NCI-H2171 treated with DMSO at 0.1 percent for 48 hours (cell line): ENCODE measurements around the gene STON2.

Source experiments
- DNase-seq: peaks from one replicate; lab custom pipeline; 2025; lab: John Stamatoyannopoulos, UW

The STON2 gene

GRCh38 chr14:81332725-81333124, 67.4 kb downstream of the STON2 start:
- DNase-seq, result no peak

GRCh38 chr14:81331229-81332021, 68.7 kb downstream of the STON2 start:
- no peak for DNase-seq

GRCh38 chr14:81330619-81331122, 69.5 kb downstream of the STON2 start:
- DNase-seq, result no peak

GRCh38 chr14:81329640-81330381, 70.3 kb downstream of the STON2 start:
- DNase-seq, result peak; percentile 82

GRCh38 chr14:81326451-81326850, 73.7 kb downstream of the STON2 start:
- DNase-seq, result no peak

- peak; percentile 83 for DNase-seq
Measured at GRCh38 chr14:81324011-81324410, 76.1 kb downstream of the STON2 start.

GRCh38 chr14:81323093-81323492, 77.0 kb downstream of the STON2 start:
- DNase-seq, result no peak

- no peak for DNase-seq
Measured at GRCh38 chr14:81319946-81320345, 80.2 kb downstream of the STON2 start.

- DNase-seq, result no peak
Measured at GRCh38 chr14:81319314-81319713, 80.8 kb downstream of the STON2 start.

- peak; percentile 63 for DNase-seq
Measured at GRCh38 chr14:81315341-81315740, 84.8 kb downstream of the STON2 start.

- DNase-seq, result peak; percentile 82
Measured at GRCh38 chr14:81314443-81315175, 85.5 kb downstream of the STON2 start.

GRCh38 chr14:81313775-81314429, 86.2 kb downstream of the STON2 start:
- DNase-seq, result no peak

- DNase-seq, result peak; percentile 49
Measured at GRCh38 chr14:81313200-81313599, 86.9 kb downstream of the STON2 start.

- DNase-seq, result no peak
Measured at GRCh38 chr14:81312289-81312876, 87.7 kb downstream of the STON2 start.

- peak; percentile 77 for DNase-seq
Measured at GRCh38 chr14:81311778-81312177, 88.3 kb downstream of the STON2 start.

GRCh38 chr14:81311141-81311540, 89.0 kb downstream of the STON2 start:
- DNase-seq, result peak; percentile 90

- DNase-seq, result no peak
Measured at GRCh38 chr14:81310606-81311005, 89.5 kb downstream of the STON2 start.

- DNase-seq, result peak; percentile 29
Measured at GRCh38 chr14:81309511-81309910, 90.6 kb downstream of the STON2 start.

GRCh38 chr14:81305743-81306142, 94.4 kb downstream of the STON2 start:
- no peak for DNase-seq

GRCh38 chr14:81305065-81305464, 95.1 kb downstream of the STON2 start:
- DNase-seq, result no peak

GRCh38 chr14:81303258-81303935, 96.7 kb downstream of the STON2 start:
- no peak for DNase-seq
